B cell (primary cell): Measurements from ENCODE around the gene CINP.

Source experiments
- EZH2 ChIP-seq: IDR thresholded peaks from 2 replicates; pipeline ENCODE4 v1.6.1; 2012; ENCODE audit warnings: borderline replicate concordance, low read depth, mild to moderate bottlenecking, moderate library complexity, low read length; ENCODE audit not compliant: insufficient read depth, poor library complexity, severe bottlenecking
- TF ChIP-seq, protein P1 (sequence below): fragments of 200-600 bp; IDR thresholded peaks from one replicate; pipeline ENCODE4 v1.8.0; 2022; ENCODE audit warnings: antibody characterized with exemption, mild to moderate bottlenecking

DNA sequence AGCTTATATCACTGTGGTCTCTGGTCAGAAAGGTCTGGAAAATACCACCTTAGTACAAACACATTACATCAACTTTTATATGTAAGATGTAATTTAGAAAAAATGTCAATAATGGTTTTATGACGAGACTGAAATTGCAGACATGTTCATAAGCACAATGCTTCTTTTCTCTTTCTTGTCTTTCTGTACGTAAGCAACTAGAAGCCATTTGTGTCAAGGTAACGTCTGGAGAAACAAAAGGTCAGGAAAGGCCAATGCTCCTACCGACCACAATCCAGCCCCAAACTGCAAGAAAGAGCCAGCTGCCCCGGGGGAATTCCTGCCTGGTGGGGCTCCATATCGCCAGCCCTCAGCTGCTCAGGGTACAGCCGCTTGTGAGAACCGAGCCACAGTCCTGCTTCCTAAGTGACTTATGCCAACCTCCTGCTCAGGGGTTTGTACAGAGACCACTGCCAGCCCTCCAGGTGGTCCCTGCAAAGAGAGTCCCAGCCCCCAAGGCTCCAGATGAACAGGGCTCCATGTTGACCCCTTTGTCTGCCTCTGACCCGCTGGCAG, 36.8 kb downstream of the CINP start:
- TF ChIP-seq, protein P1, sequence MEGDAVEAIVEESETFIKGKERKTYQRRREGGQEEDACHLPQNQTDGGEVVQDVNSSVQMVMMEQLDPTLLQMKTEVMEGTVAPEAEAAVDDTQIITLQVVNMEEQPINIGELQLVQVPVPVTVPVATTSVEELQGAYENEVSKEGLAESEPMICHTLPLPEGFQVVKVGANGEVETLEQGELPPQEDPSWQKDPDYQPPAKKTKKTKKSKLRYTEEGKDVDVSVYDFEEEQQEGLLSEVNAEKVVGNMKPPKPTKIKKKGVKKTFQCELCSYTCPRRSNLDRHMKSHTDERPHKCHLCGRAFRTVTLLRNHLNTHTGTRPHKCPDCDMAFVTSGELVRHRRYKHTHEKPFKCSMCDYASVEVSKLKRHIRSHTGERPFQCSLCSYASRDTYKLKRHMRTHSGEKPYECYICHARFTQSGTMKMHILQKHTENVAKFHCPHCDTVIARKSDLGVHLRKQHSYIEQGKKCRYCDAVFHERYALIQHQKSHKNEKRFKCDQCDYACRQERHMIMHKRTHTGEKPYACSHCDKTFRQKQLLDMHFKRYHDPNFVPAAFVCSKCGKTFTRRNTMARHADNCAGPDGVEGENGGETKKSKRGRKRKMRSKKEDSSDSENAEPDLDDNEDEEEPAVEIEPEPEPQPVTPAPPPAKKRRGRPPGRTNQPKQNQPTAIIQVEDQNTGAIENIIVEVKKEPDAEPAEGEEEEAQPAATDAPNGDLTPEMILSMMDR: no peak
- no peak for TF ChIP-seq EZH2
